NCI-H1048 (cell line): ENCODE data around the gene FAM13B.
"Not testable (repeated sequence)": the region's sequence is repeated elsewhere in the genome, so short reads cannot be mapped to it uniquely, and the experiment has no call there.

ENCODE experiments used
- DNase-seq: peaks from one replicate; lab custom pipeline; 2025; lab: John Stamatoyannopoulos, UW

FAM13B gene

DNA sequence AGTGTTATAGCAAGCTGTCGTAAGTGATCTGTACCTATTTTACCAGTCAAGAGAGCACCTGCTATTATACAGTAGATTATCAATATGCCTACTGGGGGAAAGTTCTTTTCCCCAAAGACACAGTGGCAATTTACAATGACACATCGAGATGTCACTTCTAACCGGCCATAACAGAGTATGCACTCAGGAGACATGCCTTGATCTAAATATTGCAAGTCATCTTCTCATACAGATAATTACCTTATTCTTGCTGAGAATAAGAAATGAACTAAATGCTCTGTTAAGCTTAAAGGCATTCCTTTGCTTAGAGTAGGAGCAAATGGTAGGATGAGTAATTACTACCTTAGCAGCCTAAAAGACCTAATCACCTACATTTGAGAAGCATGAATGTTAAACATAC is 72.1 kb downstream of the FAM13B start:
- no peak for DNase-seq

- DNase-seq, result no peak
These were observed 72.7 kb downstream of the FAM13B start for GRCh38 chr5:137960141-137960540.

DNA sequence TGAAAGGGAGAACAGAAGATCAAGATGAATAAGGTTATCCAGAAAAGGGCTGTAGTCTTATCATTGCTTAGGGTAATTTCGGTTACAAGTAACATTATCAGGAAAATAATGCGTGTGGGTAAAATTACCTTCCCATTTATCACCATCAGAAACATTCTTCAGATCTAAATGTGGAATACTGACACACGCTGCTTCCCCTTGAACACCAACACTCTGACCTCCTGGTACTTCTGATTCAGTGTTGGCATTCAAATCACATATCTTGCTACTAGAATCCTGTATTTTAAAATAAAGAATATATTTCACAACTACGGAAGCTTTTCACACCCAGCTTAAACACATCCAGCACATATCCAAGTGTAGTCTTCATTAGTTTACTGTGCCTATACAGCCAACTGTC is 73.4 kb downstream of the FAM13B start:
- DNase-seq, result no peak

- no peak for DNase-seq
These were observed 74.9 kb downstream of the FAM13B start for GRCh38 chr5:137957948-137958347.

GRCh38 chr5:137954131-137954879 is 78.6 kb downstream of the FAM13B start:
- DNase-seq, result no peak

GRCh38 chr5:137945825-137946224 is 87.1 kb downstream of the FAM13B start:
- no peak for DNase-seq

- DNase-seq, result not testable (repeated sequence)
These were observed 88.6 kb downstream of the FAM13B start for GRCh38 chr5:137944280-137944679.

- no peak for DNase-seq
These were observed 93.5 kb downstream of the FAM13B start for GRCh38 chr5:137939331-137939730.

GRCh38 chr5:137938751-137939143 is 94.1 kb downstream of the FAM13B start:
- DNase-seq, result no peak

DNA sequence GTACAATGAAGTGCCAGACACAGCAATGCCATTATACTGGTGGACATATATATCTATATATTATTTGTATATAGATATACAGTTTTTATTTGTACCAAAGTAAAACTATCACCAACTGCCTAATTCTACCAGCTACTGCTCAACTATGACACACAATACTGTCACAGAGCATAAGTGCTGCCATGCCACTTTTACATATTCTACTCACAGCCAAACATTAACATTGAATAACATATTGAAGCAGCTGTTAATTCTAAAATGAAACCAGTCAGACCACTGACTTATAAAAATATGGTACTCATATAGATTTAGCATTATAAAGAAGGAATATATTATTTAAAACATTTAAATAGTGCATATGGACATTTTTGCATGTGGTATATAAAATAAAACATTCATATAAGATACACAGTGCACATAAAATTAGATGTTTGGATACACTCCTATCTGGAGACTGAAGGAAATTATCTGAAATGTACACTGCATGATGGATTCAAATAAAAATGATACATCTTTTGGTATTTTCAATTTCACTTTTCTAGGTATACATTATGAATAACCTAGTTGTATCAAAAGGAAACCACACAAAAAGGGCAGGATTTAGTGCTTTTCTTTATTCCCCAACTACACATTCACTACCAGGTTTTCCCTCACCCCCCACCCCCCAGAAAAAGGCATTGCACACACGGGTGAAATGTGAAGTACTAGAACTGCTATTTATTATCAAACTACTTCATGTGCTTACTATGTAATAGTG is 94.7 kb downstream of the FAM13B start:
- no peak for DNase-seq

- DNase-seq, result no peak
These were observed 97.2 kb downstream of the FAM13B start for GRCh38 chr5:137935694-137936093.

DNA sequence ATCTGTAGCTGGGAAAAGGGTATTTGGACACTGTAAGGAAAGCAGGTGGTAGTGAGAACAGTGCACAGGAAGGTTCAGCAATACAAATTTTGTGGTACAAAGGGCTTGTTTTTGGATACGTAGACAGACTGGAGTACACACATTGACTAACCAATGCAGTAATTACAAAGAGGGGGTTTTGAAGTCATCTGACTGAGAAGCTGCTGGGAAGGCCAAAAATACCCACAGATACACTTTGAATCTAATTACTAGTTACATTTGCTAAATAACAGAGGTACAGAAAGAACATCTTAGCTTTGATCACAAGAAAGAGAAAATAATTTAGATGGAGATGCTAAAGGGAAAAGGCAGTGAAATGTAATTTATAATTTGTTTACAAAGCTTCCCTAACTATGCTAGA is 97.7 kb downstream of the FAM13B start:
- DNase-seq, result no peak

- no peak for DNase-seq
These were observed 99.4 kb downstream of the FAM13B start for GRCh38 chr5:137933491-137933911.

DNA sequence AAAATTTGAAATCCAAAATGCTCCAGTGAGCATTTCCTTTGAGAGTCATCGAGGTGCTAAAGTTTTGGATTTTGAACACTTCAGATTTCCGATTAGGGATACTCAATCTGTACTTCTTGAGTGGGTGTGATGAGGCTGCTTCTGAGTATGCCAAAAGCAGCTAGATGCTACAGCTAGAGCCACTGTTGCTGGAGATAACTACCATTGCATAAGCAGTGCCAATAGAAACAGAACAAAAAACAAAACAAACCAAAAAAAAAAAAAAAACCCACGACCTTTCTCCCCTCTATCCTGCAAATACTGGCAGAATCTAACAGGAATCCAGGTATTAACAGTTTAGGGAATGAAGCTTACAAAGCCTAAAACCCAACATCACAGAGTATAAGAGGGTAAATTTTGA is 100.1 kb downstream of the FAM13B start:
- DNase-seq, result no peak

DNA sequence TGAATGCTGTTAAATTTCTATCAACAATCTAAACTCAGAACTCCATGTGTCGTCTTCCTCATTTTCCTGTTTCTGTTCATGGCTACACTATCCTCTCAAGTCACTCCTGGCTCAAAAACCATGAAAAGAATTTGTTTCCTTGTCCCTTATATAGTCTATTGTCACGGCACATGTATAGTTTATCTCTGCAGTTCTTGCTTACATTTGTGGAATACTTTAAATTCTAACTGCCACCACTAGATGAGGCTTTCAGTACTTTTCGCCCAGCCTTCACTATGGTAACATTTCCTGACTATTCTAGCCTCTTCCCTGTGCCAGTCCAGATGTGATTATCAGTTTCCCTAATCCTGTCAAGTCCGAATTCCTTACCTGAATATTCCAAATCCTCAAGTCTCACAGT is 109.0 kb downstream of the FAM13B start:
- no peak for DNase-seq

- DNase-seq, result no peak
These were observed 110.9 kb downstream of the FAM13B start for GRCh38 chr5:137921931-137922330.

GRCh38 chr5:137916923-137917322 is 116.0 kb downstream of the FAM13B start:
- no peak for DNase-seq

DNA sequence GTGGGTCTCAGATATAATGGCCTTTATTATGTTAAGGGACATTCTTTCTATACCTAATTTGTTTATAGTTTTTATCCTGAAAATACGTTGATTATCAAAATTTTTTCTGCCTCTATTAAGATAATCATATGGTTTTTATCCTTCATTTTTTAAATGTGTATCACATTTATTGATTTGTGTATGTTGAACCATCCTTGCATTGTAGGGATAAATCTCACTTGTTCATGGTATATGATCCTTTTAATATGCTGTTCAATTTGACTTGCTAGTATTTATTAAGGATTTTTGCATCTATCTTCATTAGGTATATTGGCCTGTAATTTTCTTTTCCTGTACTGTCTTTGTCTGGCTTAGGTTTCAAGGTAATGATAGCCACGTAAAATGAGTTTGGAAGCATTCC is 118.1 kb downstream of the FAM13B start:
- DNase-seq, result no peak

DNA sequence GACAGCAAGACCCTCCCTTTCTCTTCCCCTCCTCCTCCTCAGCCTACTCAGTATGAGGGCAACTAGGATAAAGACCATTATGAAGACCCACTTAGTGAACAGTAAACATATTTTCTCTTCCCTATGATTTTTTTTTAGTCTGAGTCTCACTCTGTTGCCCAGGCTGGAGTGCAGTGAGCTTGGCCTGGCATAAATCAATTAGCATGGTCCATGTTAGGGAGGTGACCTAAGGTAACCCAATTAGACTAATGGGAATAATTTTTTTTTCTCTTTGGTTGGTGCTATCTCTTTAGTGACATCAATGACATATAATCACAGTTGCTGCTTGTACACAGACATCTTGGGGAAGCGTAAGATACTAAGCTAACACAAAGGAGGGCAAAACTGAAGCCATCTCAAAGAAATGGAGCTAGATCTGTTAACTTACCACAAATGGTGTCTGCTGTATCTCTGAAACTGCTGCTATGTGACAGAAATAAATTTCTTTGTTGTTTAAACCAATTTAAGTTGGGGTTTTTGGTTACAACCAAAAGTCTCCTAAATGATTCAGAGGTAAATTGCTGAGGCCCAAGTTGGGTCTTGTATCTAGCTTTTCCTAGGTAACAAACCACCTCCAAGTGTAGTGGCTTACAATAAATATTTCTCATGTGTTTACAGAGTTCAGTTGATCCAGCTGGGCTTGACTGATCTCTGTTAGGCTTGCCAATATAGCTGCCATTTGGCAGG is 130.3 kb downstream of the FAM13B start:
- DNase-seq, result no peak

DNA sequence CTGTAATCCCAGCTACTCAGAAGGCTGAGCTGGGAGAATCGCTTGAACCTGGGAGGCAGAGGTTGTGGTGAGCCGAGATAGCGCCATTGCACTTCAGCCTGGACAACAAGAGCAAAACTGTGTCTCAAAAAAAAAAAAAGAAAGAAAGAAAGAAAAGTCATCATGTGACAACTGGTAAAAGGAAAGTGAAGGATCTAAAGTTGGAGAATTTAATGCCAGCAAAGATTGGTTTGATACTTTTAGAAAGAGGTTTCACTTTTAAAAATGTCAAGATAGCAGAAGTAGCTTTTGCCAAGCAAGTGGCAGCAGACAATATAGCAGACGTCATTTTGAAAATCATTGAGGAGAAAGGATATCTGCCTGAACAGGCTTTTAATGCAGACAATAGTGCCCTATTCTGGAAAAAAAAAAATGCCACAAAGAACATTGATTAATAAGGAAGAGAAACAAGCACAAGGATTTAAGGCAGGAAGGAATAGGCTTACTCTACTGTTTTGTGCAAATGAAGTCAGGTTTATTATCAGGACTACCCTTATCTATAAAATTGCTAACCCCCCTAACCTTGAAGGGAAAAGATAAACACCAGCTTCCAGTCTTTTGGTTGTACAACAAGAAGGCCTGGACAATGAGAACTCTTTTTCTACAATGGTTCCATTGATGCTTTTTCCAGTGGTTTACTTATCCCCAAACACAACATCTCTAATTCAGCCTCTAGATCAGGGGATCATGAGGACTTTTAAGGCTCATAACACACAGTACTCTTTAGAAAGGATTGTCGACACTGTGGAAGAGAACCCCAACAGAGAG is 131.7 kb downstream of the FAM13B start:
- DNase-seq, result no peak

- DNase-seq, result no peak
These were observed 133.4 kb downstream of the FAM13B start for GRCh38 chr5:137899493-137899892.

GRCh38 chr5:137896560-137896959 is 136.3 kb downstream of the FAM13B start:
- DNase-seq, result no peak
